ENCODE measurements around the gene PLA2G2C.
"Not testable (repeated sequence)": the region's sequence is repeated elsewhere in the genome, so short reads cannot be mapped to it uniquely, and the experiment has no call there.

The PLA2G2C gene

DNA sequence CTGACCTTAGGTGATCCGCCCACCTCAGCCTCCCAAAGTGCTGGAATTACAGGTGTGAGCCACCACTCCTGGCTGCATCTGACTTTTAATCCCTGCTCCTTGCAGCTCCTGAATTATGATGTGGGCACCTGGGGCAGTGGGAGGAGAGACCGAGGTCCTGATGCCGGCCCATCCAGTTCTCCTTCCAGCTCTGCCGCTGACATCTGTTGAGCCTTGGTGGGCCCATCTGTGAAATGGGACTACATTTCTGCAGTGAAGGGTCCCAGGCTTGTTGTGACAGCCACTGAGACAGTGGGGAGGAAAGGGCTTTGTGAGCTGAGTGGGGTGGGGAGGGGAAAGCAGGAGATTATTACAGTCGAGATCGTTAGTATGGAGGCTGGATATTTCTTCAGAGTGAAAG lies 35.3 kb downstream of the PLA2G2C start:
- DNase-seq = no peak

DNA sequence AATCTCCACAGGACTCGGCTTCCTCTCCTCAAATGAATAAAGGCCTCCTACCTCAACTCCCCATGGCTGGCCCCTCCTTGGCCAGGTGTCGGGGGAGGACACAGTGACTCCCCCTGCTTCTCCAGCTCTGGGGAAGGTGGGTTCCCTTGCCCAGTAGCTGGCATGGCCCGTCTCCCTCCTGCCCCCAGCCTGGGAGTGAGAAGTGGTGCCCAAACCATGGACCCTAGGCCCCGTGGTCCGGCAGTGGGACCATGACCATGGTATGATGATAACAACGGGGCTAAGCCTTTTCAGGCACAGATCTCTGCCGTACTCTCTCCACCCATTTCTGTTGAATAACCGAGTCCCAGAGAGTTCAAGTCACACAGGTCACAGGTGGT lies 36.0 kb downstream of the PLA2G2C start:
- no peak for DNase-seq

DNA sequence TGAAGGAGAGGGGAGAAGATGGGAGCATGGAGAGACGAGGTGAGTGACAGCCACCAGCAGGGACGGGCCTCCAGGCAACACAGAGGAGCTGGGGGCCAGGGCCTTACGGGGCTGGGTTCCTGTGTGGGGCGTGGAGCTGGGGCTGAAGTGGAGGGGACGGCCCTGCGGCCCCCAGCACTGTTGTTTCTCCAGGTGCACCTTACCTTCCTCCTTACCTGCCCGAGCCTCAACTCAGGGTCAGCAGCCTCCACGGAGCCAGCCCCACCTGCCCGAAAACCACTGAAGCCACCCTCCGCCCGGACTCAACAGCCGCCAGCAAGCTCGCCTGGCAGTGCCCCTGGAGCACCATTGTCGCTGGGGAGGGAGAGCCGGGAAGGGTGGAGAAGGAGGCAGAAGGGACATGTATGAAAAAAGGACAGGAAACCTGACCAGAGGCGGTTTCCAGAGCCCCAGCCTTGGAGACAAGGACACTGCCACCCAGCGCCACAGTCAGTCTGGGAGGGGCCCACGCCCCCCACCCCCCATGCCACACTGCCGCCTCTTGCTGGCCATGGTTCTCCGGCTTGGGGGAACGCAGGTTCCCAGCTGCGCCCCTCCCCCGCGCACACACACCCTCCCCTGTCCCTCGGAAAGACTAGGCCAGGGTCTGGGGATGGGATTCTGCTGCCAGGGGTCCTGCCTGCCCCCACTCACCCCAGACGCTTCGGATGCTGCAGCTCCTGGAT lies 36.6 kb downstream of the PLA2G2C start:
- no peak for DNase-seq

DNA sequence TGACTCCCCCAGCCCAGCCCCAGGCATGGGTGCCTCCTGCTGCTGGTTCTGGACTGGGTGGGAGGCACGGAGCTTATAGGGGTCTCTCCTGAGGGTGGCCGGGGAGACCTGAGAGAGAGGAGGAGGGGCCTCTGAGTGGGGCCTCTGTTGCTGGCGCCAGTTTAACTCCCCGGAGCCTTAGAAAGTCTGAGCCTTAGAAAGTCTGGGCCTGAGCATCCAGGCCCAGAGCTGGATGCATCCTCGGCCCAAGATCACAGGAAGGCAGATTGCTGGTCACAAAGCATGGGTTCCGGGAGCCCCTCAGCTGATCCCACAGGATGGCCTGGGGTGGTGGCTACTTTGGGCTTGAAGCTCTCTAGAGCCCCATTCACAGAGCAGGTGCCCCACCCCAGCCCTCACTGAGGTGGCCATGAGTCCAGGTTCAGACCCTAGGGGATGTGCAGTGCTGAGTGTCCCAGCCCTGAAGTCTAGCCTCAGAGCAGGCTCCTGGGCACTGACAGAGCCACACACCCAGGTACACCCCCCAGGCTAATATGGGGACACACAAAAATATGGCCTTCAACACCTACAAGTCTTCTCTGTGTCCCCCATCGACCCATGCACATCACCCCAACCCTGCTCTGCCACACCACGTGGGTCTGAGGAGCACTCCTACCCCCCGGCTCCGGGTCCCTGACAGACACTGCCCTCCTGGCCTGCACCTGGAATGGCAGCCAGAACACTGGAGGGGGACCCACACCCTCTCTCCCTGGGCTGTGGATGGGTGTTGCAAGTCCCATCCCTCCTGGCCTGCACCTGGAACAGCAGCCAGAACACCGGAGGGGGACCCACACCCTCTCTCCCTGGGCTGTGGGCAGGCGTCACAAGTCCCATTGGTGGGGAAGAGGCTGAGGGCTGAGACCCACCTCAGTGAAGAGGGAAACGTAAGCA lies 37.5 kb downstream of the PLA2G2C start:
- no peak for DNase-seq

DNA sequence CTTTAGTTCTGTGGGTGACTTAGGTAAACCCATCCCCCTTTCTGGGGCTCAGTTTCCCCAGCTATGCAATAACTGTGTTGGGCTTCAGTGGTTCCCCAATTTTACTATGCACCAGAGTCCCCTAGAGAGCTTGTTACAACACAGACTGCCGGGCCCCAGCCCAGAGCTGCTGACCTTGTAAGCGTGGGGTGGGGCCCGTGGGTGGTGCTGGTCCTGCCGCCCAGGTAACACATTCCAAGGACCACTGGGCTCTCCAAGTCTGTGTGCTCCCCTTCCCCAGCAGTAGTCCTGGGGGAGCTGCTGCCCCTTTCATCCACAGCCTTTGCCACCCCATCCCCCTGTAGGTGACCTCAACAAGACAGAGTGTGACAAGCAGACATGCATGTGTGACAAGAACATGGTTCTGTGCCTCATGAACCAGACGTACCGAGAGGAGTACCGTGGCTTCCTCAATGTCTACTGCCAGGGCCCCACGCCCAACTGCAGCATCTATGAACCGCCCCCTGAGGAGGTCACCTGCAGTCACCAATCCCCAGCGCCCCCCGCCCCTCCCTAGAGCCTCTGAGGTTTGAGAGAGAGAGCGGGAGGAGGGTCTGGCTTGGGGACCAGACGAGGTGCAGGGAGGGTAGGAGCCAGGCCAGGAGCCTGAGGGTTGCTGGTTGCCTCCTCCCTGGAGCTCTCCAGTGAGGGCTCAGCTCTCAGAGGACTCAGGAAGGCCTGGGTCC lies 38.3 kb downstream of the PLA2G2C start:
- no peak for DNase-seq

DNA sequence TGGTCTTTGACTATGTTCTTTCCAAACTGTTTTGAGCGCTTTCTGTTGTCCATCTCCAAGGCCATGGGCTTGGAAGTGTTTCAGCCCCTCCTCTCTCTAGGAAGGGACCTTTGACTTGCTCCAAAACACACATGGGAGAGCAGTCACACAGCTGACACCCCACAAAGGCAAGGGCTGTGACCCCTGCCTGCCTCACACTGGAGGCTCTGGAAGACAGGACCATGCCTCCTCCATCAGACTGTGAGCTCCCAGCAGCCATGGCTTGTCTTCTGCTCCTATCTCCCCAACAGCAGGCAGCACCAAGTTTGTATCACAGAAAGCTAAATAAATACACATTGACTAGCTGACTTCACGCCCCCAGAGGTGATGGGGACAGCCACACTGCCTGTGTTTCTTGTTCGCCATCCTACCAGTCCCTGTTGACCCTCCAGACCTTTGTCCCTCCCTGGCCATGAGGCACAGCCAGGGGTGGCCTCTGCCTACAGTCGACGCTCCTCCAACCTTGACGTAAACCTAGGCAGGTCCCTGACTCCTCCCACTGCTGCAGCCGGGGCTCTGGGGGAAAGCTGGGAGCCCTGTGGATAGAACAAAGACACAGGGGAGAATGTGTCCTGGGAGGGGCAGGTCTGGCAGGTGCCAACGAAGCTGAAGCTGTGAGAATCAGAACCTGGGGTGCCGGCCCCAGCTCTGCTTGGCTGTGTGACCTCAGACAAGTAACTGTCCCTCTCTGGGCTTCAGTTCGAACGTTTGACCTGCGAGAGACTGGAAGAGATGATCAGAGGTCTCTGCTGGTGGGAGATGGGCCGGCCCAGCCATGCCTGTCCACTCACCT lies 42.4 kb downstream of the PLA2G2C start:
- no peak for DNase-seq

DNA sequence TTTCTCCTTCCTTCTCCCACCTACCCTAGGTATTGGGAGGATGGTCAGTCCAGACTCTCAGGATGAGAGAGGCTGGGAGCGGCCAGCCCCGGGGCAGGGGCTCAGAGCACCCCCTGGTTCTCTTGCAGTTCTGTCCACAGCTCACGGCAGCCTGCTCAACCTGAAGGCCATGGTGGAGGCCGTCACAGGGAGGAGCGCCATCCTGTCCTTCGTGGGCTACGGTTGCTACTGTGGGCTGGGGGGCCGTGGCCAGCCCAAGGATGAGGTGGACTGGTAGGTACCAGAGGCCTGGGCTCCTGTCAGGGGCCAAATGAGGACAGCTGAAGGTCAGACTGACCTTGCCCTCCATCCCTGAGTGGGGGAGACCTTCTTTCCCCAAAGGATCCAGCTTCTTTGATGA lies 43.0 kb downstream of the PLA2G2C start:
- no peak for DNase-seq

DNA sequence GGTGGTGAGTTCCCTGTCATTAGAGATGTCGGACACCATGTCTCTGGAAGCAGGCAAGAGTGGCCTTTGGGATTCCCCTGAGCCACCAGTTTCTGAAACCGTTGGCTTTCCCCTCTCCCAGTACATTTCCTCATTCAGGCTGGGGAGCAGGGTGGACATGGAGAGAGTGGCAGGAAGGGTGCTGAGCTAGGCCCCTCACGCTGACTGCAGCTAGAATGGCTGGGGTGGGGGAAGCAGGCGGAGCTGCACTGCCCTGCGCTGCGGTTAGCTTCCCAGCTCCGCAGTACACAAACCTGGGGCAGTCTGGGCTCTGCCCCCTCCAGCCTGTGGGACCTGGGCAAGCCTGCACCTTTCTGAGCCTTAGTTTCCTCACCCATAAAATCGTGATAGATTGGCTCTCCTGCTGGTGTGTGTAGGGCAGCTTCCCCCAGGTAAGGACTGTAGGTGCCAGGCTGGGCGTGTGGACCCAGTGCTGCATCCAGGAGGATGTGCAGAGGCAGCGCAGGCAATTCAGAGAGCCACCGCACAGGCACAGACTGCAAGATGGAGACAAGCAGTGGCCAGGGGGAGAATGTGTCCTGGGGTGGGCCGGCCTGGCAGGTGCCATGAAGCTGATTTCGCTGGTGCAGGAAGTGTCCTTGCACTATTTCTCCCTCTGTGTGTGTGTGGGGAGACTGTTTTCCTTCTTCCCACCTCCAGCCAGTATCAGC lies 44.2 kb downstream of the PLA2G2C start:
- DNase-seq = no peak

DNA sequence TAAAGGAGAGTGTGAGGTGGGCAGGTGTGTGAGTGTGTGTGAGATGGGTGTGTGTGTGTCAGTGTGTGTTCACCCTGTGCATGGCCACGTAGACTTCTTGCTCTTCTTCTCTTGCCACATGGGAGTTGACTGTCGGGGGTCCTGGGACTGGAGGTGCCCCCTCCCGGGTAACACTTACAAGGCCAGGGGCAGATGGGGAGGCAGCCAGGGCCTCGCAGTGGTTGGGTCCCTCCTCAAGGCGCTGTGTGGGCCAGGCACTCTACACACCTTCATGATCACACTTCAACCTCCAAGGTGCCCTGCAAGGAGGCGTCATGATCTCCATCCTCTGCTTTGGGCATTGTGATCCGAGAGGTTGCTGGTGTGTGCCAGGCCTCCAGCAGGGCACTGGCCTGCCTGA lies 44.9 kb downstream of the PLA2G2C start:
- DNase-seq = no peak

DNA sequence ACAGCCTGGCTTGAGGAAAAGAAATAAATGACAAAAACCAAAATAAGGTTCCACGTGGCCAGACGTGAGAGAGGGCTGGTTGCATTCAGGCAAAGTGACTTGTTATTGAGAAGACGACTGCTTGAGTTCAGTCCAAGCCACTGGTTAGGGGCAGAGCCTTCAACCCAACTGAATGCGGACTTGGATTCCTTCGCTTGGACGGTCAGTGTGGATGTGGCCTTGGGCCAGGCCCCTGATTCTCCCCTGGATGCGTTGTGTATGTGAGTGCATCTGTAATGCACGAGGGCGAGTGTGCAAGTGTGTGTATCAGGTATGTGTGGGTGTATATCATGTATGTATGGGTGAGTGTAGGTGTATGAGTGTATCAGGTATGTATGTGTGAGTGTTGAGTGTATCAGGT lies 45.3 kb downstream of the PLA2G2C start:
- no peak for DNase-seq

DNA sequence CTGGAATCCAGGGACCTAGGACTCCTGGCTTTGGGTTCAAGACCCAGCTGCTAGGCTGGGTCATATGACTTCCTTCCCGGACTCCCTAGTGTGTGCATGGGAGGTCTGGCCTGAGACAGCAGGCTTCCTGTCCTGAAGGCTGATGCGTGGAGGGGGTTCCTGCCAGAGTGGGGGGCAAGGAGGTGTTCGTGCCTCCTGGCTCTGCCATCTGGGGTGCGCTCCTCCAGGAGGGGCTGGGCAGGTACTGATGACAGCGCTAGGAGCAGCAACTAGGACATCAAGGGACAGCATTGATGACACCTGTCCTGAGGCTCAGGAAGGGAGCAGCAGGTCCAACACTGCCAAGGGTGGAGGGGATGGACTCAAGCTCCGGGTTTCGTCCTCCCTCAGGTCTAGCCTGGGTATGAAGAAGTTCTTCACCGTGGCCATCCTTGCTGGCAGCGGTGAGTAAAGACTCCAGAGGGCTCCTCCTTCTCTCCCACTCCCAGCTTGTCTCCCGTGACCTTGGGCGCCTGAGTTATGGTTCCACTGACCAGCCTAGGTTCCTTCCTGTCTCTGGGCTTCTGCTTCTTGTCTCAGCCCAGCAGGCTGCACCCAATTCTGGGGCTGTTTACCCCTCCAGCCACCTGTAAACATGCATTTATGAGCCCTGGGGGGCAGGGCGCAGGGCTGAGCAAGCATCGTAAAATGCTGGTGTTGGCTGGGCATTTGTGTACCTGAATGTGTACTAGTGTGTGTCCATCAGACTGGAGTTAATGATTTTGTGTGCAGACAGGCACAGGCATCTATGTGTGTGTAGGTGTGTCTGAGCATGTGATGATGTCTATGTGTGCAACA lies 46.3 kb downstream of the PLA2G2C start:
- DNase-seq = no peak

DNA sequence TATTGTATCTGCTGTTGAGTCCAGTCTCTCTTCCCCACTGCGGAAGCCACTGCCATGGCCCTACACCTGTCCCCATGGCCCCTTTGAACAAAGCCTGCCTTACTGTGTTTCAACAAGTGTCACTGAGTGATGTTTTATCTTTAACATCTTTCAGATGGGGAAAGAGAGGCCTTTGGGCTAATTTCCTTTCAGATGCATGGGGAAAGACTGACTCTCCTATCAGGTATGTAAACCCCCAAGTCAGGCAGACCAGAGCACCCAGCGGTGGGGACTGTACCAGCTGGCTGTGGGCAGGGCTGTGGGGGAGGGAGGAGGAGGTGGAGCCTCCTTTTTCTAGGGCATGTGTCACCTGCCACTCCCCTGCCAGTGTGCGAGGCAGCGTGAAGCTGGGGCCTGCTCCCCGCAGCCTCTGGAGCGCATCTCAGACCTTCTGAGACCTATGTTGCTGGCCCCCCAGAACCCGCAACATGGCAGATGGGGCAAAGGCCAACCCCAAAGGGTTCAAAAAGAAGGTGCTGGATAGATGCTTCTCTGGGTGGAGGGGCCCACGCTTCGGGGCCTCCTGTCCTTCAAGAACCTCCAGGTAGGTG lies 47.3 kb downstream of the PLA2G2C start, which contains the start of gene PLA2G2F:
PLA2G2F (plus strand) TSS at position 363 of the 590 bp plus-strand sequence; CDS start at position 468, 105 bp downstream.
- no peak for DNase-seq

DNA sequence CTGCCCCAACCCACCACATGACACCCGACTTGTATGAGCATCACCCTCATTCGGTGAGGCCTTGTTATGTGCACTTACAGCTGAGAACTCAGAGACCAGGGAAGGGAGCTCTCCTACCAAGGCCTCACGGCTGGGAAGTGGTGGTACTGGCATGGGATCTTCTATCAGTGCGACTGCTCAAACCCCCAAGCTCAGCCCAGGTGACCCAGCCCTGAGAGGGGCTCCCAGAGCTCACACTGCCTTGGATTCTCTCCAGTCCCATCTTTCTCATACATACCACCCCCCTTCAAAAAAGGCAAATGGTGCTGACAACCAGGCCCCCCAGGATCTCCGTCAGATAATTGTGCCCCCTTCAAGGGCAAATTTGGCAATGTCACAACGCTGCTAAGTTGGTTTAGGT lies 48.0 kb downstream of the PLA2G2C start:
- DNase-seq = no peak

DNA sequence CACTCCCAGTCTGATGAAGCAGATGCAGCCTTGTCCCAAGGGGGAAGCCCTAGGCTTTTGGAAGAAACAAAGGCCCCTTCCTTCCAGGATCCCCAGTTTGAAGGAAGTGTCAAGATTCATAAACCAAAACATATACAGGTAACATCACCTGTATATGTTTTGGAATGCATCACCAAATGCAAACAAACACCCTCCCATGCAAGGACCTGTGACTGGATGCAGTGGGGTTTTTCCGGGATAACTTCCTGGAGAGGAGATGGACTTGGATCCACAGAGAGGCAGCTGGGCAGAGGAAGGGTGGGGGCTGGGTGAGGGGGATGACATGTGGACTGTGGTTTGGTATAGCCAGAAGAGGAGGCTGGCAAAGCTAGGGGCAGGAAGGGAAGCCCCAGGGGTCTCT lies 48.7 kb downstream of the PLA2G2C start:
- no peak for DNase-seq

DNA sequence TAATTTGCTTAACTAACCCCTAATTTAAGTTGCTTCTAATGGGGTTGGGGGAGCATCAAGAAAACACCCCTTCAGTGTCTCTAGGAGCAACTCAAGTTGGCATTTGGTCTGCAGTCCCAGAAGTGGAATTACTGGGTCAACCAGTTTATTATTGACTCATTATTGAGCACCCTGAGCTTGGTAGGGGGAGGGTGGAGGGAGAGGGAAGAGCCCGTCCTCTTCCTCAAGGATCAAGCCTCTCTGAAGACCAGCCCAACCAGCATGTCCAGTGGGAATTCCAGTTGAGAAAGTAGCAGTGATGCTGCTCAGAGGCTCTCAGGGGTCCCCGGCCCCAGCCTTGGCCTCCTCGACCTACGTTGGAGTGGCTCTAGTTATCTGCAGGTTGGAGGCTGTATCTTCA lies 49.3 kb downstream of the PLA2G2C start:
- DNase-seq = no peak

DNA sequence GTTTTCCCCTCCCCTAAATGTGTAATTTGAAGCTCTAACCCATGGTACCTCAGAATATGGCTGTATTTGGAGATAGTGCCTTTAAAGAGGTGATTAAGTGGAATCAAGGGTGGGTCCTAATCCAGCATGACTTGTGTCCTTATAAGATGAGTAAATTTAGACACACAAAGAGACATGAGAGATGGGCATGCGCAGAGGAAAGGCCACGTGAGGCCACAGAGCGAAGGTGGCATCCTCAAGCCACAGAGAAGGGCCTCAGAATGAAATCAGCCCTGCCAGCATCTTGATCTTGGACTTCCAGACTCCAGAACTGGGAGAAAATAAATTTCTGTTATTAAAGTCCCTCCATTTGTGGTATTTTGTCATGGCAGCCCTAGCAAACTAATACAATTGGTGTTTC lies 50.1 kb downstream of the PLA2G2C start:
- no peak for DNase-seq

DNA sequence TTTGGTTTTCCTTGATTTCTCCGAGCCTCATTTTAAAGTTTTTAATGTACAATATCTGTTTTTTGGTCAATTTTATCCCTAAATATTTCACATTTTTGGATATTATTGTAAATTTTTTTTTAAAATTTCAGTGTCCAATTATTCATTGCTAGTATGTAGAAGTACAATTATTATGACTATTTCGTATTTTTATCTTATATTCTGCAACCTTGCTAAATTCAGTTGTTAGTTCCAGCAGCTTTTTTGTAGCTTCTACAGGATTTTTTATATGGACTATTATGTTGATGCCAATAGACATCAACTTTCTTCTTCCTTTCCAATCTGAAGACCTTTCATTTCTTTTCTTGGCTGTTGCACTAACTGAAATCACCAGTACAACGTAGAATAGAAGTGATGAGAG lies 51.3 kb downstream of the PLA2G2C start:
- DNase-seq = no peak

DNA sequence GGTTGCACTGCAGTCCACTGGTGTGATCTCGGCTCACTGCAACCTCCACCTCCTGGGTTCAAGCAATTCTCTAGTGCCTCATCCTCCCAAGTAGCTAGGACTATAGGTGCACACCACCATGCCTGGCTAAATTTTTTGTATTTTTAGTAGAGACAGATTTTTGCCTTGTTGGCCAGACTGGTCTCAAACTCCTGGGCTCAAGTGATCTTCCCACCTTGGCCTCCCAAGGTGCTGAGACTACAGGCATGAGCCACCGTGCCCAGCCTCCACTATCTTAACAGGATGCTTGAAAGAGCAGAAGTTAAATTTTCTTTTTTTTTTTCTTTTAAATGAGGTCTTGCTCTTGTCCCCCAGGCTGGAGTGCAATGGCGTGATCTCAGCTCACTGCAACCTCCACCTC lies 55.8 kb downstream of the PLA2G2C start:
- not testable (repeated sequence) for DNase-seq

DNA sequence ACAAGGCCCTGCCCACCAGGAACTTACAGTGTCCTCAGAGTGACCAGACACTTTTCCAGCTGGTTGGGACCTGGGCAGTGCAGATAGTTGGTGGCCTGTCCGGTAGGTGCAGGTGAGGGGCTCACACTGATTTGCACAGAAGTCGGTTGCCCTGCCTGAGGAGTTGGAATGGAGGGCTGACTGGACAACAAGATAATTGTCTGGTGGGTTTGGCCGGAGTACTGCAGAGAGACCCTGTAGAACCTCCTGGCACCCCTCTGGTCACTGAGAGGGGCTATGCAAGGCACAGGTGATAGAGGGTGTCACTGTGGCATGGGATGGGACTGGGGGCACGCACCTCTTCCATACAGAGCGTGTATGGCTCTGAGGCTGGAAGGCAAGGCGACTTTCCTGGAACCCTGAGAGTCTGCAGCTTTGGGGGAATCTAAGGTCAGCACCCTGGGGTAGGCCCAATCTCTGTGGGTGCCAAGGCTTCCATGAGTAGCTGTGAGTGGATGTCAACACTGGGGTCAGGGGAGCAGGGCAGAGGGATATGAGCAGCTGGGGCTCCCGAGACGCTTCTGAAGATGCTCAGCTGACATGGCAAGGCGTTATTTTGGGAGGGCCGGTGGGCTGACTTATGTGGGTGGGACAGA lies 59.4 kb downstream of the PLA2G2C start:
- DNase-seq = no peak
